ENCODE results near the gene EEF2K. TPM values are rescaled to one million over a fixed set of nuclear protein-coding genes. Genes with fewer than 3 reads are reported as not detected.

The EEF2K gene
- total RNA-seq, 2 donors from 2014 or later: 23.6 to 25.1 TPM

- Histone ChIP-seq H3K9me3 (no peaks in the 10 kb centered on the region), H3K27ac (no peak overlapping the region), H3K36me3 (replicated peaks in 1 of 2; ENCODE audit: insufficient read depth in 1 of 2, low read depth in 2 of 2) (no peaks in the 10 kb centered on the region), H3K4me3 (no peak overlapping the region), H3K4me1 (peaks cover 4% of the 10 kb centered on the region), H3K27me3 (no peaks in the 10 kb centered on the region)
- DNase-seq (no peak), ATAC-seq (no peak)
- intact Hi-C loops (cut with DNase I): no loop called here
- 94 to 98% methylated on average over 2 of the region's 2 CpGs for WGBS, 2 donors
- TF ChIP-seq POLR2A (IDR thresholded peaks at IDR 0.05) (no peak), CTCF (IDR thresholded peaks at IDR 0.05) (no peak)
These were observed 15.9 kb downstream of the EEF2K start for GRCh38 chr16:22222006-22222405.

- DNase-seq (no peak), ATAC-seq (no peak)
- no peaks in the 10 kb centered on the region for H3K9me3 ChIP-seq
- intact Hi-C loops (cut with DNase I): no loop called here
- H3K27ac ChIP-seq: no peak overlapping the region
- H3K4me3 ChIP-seq: no peak overlapping the region
- WGBS, 2 donors: 83 to 95% methylated on average over 1 of the region's 1 CpG
- no peaks in the 10 kb centered on the region for H3K27me3 ChIP-seq
- peaks cover 4% of the 10 kb centered on the region for H3K4me1 ChIP-seq
- TF ChIP-seq POLR2A (IDR thresholded peaks at IDR 0.05) (no peak), CTCF (IDR thresholded peaks at IDR 0.05) (no peak)
- no peaks in the 10 kb centered on the region for H3K36me3 ChIP-seq (replicated peaks in 1 of 2; ENCODE audit: insufficient read depth in 1 of 2, low read depth in 2 of 2)
These were observed 16.9 kb downstream of the EEF2K start for GRCh38 chr16:22222998-22223397.

- intact Hi-C loops (cut with DNase I): no loop called here
- TF ChIP-seq CTCF (IDR thresholded peaks at IDR 0.05) (no peak), POLR2A (IDR thresholded peaks at IDR 0.05) (no peak)
- no peak for DNase-seq
- ATAC-seq: no peak
- Histone ChIP-seq H3K4me1 (peaks cover 4% of the 10 kb centered on the region), H3K9me3 (no peaks in the 10 kb centered on the region), H3K27me3 (no peaks in the 10 kb centered on the region), H3K4me3 (no peak overlapping the region), H3K27ac (no peak overlapping the region), H3K36me3 (replicated peaks in 1 of 2; ENCODE audit: insufficient read depth in 1 of 2, low read depth in 2 of 2) (peaks cover 0 to 4% of the 10 kb centered on the region in 2 donors)
- 84 to 90% methylated on average over 7 of the region's 7 CpGs for WGBS, 2 donors
These were observed 19.0 kb downstream of the EEF2K start for GRCh38 chr16:22225060-22225459.

- H3K36me3 ChIP-seq (replicated peaks in 1 of 2; ENCODE audit: insufficient read depth in 1 of 2, low read depth in 2 of 2): peaks cover 0 to 4% of the 10 kb centered on the region in 2 donors
- H3K4me3 ChIP-seq: no peak overlapping the region
- H3K27me3 ChIP-seq: no peaks in the 10 kb centered on the region
- H3K9me3 ChIP-seq: no peaks in the 10 kb centered on the region
- intact Hi-C loops (cut with DNase I): no loop called here
- TF ChIP-seq POLR2A (IDR thresholded peaks at IDR 0.05): no peak
- no peak for TF ChIP-seq CTCF (IDR thresholded peaks at IDR 0.05)
- H3K27ac ChIP-seq: no peak overlapping the region
- WGBS, 2 donors: 77 to 80% methylated on average over 7 of the region's 7 CpGs
- DNase-seq (no peak), ATAC-seq (no peak)
- peaks cover 15% of the 10 kb centered on the region for H3K4me1 ChIP-seq
These were observed 23.8 kb downstream of the EEF2K start for GRCh38 chr16:22229889-22230288.

GRCh38 chr16:22232277-22233036, 26.4 kb downstream of the EEF2K start:
- DNase-seq (peak; percentile 85 to 92 (median 90)), ATAC-seq (peak; percentile 85)
- no peak for TF ChIP-seq CTCF (IDR thresholded peaks at IDR 0.05)
- TF ChIP-seq POLR2A (IDR thresholded peaks at IDR 0.05): no peak
- H3K27me3 ChIP-seq: no peaks in the 10 kb centered on the region
- H3K4me3 ChIP-seq: no peak overlapping the region
- peaks cover 0 to 4% of the 10 kb centered on the region in 2 donors for H3K36me3 ChIP-seq (replicated peaks in 1 of 2; ENCODE audit: insufficient read depth in 1 of 2, low read depth in 2 of 2)
- 36 to 44% methylated on average over 11 to 14 of the region's 14 CpGs for WGBS, 2 donors
- intact Hi-C loops (cut with DNase I): no loop called here
- H3K9me3 ChIP-seq: no peaks in the 10 kb centered on the region
- peaks cover 15% of the 10 kb centered on the region for H3K4me1 ChIP-seq
- peak overlapping the region; percentile 50 to 78 (median 62) for H3K27ac ChIP-seq

Measured in body of pancreas (tissue), 4 donors.